Common myeloid progenitor, CD34-positive (primary cell): ENCODE data around the gene STK10.

ENCODE experiments used
- CTCF ChIA-PET: fragments of 350-600 bp; sonication (Branson Sonifier 250); formaldehyde crosslinking; loops from one replicate; lab custom pipeline; 2021; ENCODE audit warnings: antibody characterized with exemption; lab: Charles Lee
- POLR2A ChIA-PET: fragments of 350-600 bp; sonication (Branson Sonifier 250); formaldehyde crosslinking; loops from one replicate; lab custom pipeline; 2021; ENCODE audit warnings: antibody characterized with exemption; lab: Charles Lee
- DNase-seq, 3 donors: peaks; one replicate each; pipeline versions ENCODE4 v3.0.0 to v3.0.0-alpha.2; 2013
- H3K27ac ChIP-seq, 2 experiments: 1 replicate in 1 of 2; 2 replicates in 1 of 2; pipeline ENCODE4 v1.7.0; 2013; ENCODE audit warnings: inconsistent platforms in 2 of 2, low read length in 2 of 2, mild to moderate bottlenecking in 2 of 2, low read depth in 1 of 2, moderate library complexity in 1 of 2; ENCODE audit not compliant: severe bottlenecking in 2 of 2, insufficient read depth in 1 of 2, poor library complexity in 1 of 2
- H3K27me3 ChIP-seq, 5 experiments: replicated peaks in 2 of 5; 1 replicate in 3 of 5; 2 replicates in 2 of 5; pipeline versions ENCODE4 v1.6.1 to v1.7.0; 2013; ENCODE audit warnings: low read length in 4 of 5, mild to moderate bottlenecking in 2 of 5, moderate library complexity in 2 of 5, inconsistent platforms in 1 of 5; ENCODE audit not compliant: insufficient read depth in 5 of 5, control insufficient read depth in 4 of 5
- H3K36me3 ChIP-seq, 4 experiments: 1 replicate in 2 of 4; 2 replicates in 2 of 4; pipeline versions ENCODE4 v1.6.1 to v1.7.0; 2013; ENCODE audit warnings: low read length in 3 of 4, control low read depth in 1 of 4, mild to moderate bottlenecking in 1 of 4; ENCODE audit not compliant: control insufficient read depth in 4 of 4, insufficient read depth in 4 of 4
- H3K4me1 ChIP-seq, 4 experiments: 1 replicate in 3 of 4; 2 replicates in 1 of 4; pipeline versions ENCODE4 v1.6.1 to v1.7.1; 2013; ENCODE audit warnings: low read length in 3 of 4, mild to moderate bottlenecking in 3 of 4, control low read depth in 1 of 4, inconsistent platforms in 1 of 4, moderate library complexity in 1 of 4; ENCODE audit not compliant: control insufficient read depth in 4 of 4, insufficient read depth in 4 of 4; ENCODE audit errors: control extremely low read depth in 1 of 4
- H3K4me3 ChIP-seq, 7 experiments: 1 replicate in 4 of 7; 2 replicates in 3 of 7; pipeline versions ENCODE4 v1.5.1 to v1.7.0; 2013; ENCODE audit warnings: mild to moderate bottlenecking in 7 of 7, low read length in 6 of 7, moderate library complexity in 6 of 7, inconsistent platforms in 2 of 7, low read depth in 2 of 7, control low read depth in 1 of 7; ENCODE audit not compliant: insufficient read depth in 4 of 7, control insufficient read depth in 1 of 7; ENCODE audit errors: extremely low read depth in 1 of 7
- H3K9me3 ChIP-seq, 5 experiments: 1 replicate in 4 of 5; 2 replicates in 1 of 5; pipeline versions ENCODE4 v1.6.1 to v1.7.1; 2013; ENCODE audit warnings: low read length in 4 of 5, mild to moderate bottlenecking in 2 of 5, inconsistent platforms in 1 of 5, low read depth in 1 of 5, moderate library complexity in 1 of 5; ENCODE audit not compliant: control insufficient read depth in 4 of 5, insufficient read depth in 2 of 5; ENCODE audit errors: control extremely low read depth in 1 of 5
- WGBS: methylation state at CpG from one replicate; pipeline ENCODE4 v1.1.5; 2013; ENCODE audit not compliant: insufficient coverage; 5-methylcytosine and 5-hydroxymethylcytosine counted together

The STK10 gene

GRCh38 chr5:172052450-172053236 is 135.4 kb downstream of the STK10 start:
- POLR2A ChIA-PET = interaction anchor here (1.3 kb wide), 1 partner anchor 46 kb away, joined by 3 read pairs; the partner anchor contains the start of gene FBXW11
- Histone ChIP-seq H3K4me1 (no peaks in the 10 kb centered on the region), H3K27ac (no peak overlapping the region), H3K36me3 (peaks cover 12 to 91% (median 77%) of the 10 kb centered on the region in 4 experiments), H3K27me3 (no peaks in the 10 kb centered on the region), H3K9me3 (no peaks in the 10 kb centered on the region), H3K4me3 (no peak overlapping the region)
- DNase-seq = no peak
- 97% methylated on average over 15 of the region's 19 CpGs for WGBS
- CTCF ChIA-PET = interaction anchor here (0.7 to 1.4 kb wide), 4 partner anchors 8 to 14 kb away, joined by 3 to 4 read pairs (median 3); no protein-coding TSS in a partner anchor

- 96% methylated on average over 15 of the region's 16 CpGs for WGBS
Observed at GRCh38 chr5:172051643-172052339, 136.2 kb downstream of the STK10 start.

GRCh38 chr5:172050080-172050479 is 137.9 kb downstream of the STK10 start:
- Histone ChIP-seq H3K9me3 (no peaks in the 10 kb centered on the region), H3K4me1 (no peaks in the 10 kb centered on the region), H3K27ac (no peak overlapping the region), H3K36me3 (peaks cover 15 to 89% (median 70%) of the 10 kb centered on the region in 4 experiments), H3K4me3 (no peak overlapping the region), H3K27me3 (no peaks in the 10 kb centered on the region)
- DNase-seq = no peak
- ChIA-PET CTCF (interaction anchor here (0.6 to 1.3 kb wide), 4 partner anchors 9 to 10 kb away, joined by 3 to 4 read pairs (median 3); no protein-coding TSS in a partner anchor), POLR2A (interaction anchor here (0.6 kb wide), 1 partner anchor 14 kb away, joined by 4 read pairs; no protein-coding TSS in a partner anchor)
- 95% methylated on average over 2 of the region's 4 CpGs for WGBS

More at GRCh38 chr5:172051643-172052339, 136.2 kb downstream of the STK10 start:
- CTCF ChIA-PET = interaction anchor here (0.7 to 0.9 kb wide), 2 partner anchors 9 to 15 kb away, joined by 3 read pairs; no protein-coding TSS in a partner anchor
- Histone ChIP-seq H3K27ac (no peak overlapping the region), H3K9me3 (no peaks in the 10 kb centered on the region), H3K36me3 (peaks cover 15 to 91% (median 75%) of the 10 kb centered on the region in 4 experiments), H3K27me3 (no peaks in the 10 kb centered on the region), H3K4me1 (no peaks in the 10 kb centered on the region), H3K4me3 (no peak overlapping the region)
- POLR2A ChIA-PET = interaction anchor here (1.3 kb wide), 1 partner anchor 45 kb away, joined by 3 read pairs; the partner anchor contains the start of gene FBXW11
- no peak for DNase-seq

GRCh38 chr5:172049226-172049796 is 138.7 kb downstream of the STK10 start:
- H3K27ac ChIP-seq = no peak overlapping the region
- H3K4me1 ChIP-seq = no peaks in the 10 kb centered on the region
- peak; percentile 16 to 45 (median 43) for DNase-seq
- no peaks in the 10 kb centered on the region for H3K9me3 ChIP-seq
- 98% methylated on average over 8 of the region's 12 CpGs for WGBS
- H3K27me3 ChIP-seq = no peaks in the 10 kb centered on the region
- no peak overlapping the region for H3K4me3 ChIP-seq
- H3K36me3 ChIP-seq = peaks cover 12 to 90% (median 70%) of the 10 kb centered on the region in 4 experiments
- ChIA-PET POLR2A (no interaction called here), CTCF (interaction anchor here (0.9 to 1.3 kb wide), 4 partner anchors 10 to 112 kb away, joined by 3 to 4 read pairs (median 3); no protein-coding TSS in a partner anchor)

- ChIA-PET CTCF (interaction anchor here (1.0 to 1.3 kb wide), 2 partner anchors 39 to 112 kb away, joined by 3 read pairs; no protein-coding TSS in a partner anchor), POLR2A (no interaction called here)
- DNase-seq = no peak
- no peaks in the 10 kb centered on the region for H3K9me3 ChIP-seq
- H3K36me3 ChIP-seq = peaks cover 15 to 90% (median 70%) of the 10 kb centered on the region in 4 experiments
- H3K4me3 ChIP-seq = no peak overlapping the region
- H3K4me1 ChIP-seq = no peaks in the 10 kb centered on the region
- H3K27me3 ChIP-seq = no peaks in the 10 kb centered on the region
- 97% methylated on average over 10 of the region's 12 CpGs for WGBS
- no peak overlapping the region for H3K27ac ChIP-seq
Observed at GRCh38 chr5:172048539-172049101, 139.4 kb downstream of the STK10 start.

GRCh38 chr5:172048170-172048422 is 139.9 kb downstream of the STK10 start:
- no CpG with 5 or more reads among the region's 1 CpG for WGBS
- Histone ChIP-seq H3K36me3 (peaks cover 15 to 89% (median 69%) of the 10 kb centered on the region in 4 experiments), H3K9me3 (no peaks in the 10 kb centered on the region), H3K4me1 (no peaks in the 10 kb centered on the region), H3K27ac (no peak overlapping the region), H3K4me3 (no peak overlapping the region), H3K27me3 (no peaks in the 10 kb centered on the region)
- DNase-seq = no peak
- CTCF ChIA-PET = interaction anchor here (0.7 to 1.4 kb wide), 2 partner anchors 12 to 131 kb away, joined by 3 read pairs; no protein-coding TSS in a partner anchor
- POLR2A ChIA-PET = no interaction called here
